ENCODE results near the gene KPNA2. TPM values are rescaled to one million over a fixed set of nuclear protein-coding genes. Genes with fewer than 3 reads are reported as not detected.

Gene KPNA2
- total and polyA plus RNA-seq, 2 of the 8 experiments (the other 6 are each of a cell fraction or from before 2014, with no cell fraction given) = 413 to 612 TPM

GRCh38 chr17:68087851-68088250, 52.3 kb downstream of the KPNA2 start:
- Histone ChIP-seq H3K4me1 (replicated peaks in 1 of 4; ENCODE audit: control insufficient read depth in 3 of 4, insufficient read depth in 4 of 4, low read length in 3 of 4) (peaks cover 0 to 4% (median 1%) of the 10 kb centered on the region in 4 experiments; a peak in 1 of 7 replicates), H3K27ac (ENCODE audit: low read depth, low read length) (no peak overlapping the region), H4K91ac (replicated peaks; ENCODE audit: insufficient read length, low read length) (no peak overlapping the region), H3K36me3 (ENCODE audit: control insufficient read depth in 2 of 4, insufficient read depth in 4 of 4, low read length in 3 of 4) (no peaks in the 10 kb centered on the region), H3K79me2 (ENCODE audit: control insufficient read depth in 1 of 2, insufficient read depth in 2 of 2, low read length in 2 of 2) (no peaks in the 10 kb centered on the region), H3K56ac (replicated peaks; ENCODE audit: insufficient read length, low read depth, low read length) (no peak overlapping the region), H3K4ac (replicated peaks; ENCODE audit: insufficient read length, low read depth, low read length) (no peak overlapping the region), H3K23me2 (ENCODE audit: low read depth, low read length) (no peaks in the 10 kb centered on the region), H4K8ac (ENCODE audit: extremely low read depth, insufficient read depth, low read length) (no peak overlapping the region), H3K27me3 (replicated peaks in 1 of 4; ENCODE audit: control insufficient read depth in 3 of 4, extremely low read depth in 1 of 4, insufficient read depth in 3 of 4, low read length in 3 of 4) (no peaks in the 10 kb centered on the region), H2BK20ac (ENCODE audit: low read length) (no peak overlapping the region), H3K18ac (ENCODE audit: extremely low read depth, low read length) (no peak overlapping the region), H3K4me2 (ENCODE audit: insufficient read depth in 1 of 2, low read depth in 2 of 2, low read length in 2 of 2) (no peak overlapping the region), H3K4me3 (ENCODE audit: extremely low read depth in 1 of 4, insufficient read depth in 2 of 4, low read depth in 3 of 4, low read length in 4 of 4) (no peak overlapping the region), H2BK5ac (ENCODE audit: low read depth, low read length) (no peak overlapping the region), H2BK12ac (ENCODE audit: low read depth, low read length) (no peak overlapping the region), H4K20me1 (replicated peaks in 1 of 2; ENCODE audit: control insufficient read depth in 1 of 2, insufficient read depth in 2 of 2, low read length in 2 of 2) (no peaks in the 10 kb centered on the region), H3K79me1 (ENCODE audit: low read depth, low read length) (no peaks in the 10 kb centered on the region), H2BK120ac (replicated peaks; ENCODE audit: low read depth, low read length) (no peak overlapping the region), H2BK15ac (ENCODE audit: low read length) (no peak overlapping the region), H3K14ac (ENCODE audit: insufficient read length) (no peak overlapping the region), H3K9me3 (ENCODE audit: insufficient read depth in 2 of 2, low read depth in 1 of 2, low read length in 1 of 2) (no peaks in the 10 kb centered on the region), H2AK5ac (ENCODE audit: low read depth, low read length) (no peak overlapping the region), H3K9ac (replicated peaks in 1 of 4; ENCODE audit: extremely low read depth in 1 of 4, low read depth in 3 of 4, low read length in 3 of 4) (no peak overlapping the region), H3K23ac (ENCODE audit: insufficient read length) (no peak overlapping the region), H2AFZ (ENCODE audit: low read length) (no peak overlapping the region), H4K5ac (ENCODE audit: insufficient read length, low read depth, low read length) (no peak overlapping the region)
- ChIA-PET POLR2A (ENCODE audit: partially characterized antibody) (no interaction called here), CTCF (ENCODE audit: partially characterized antibody) (interaction anchor here (0.6 kb wide), 1 partner anchor 270 kb away, joined by 3 read pairs; no protein-coding TSS in a partner anchor)
- DNase-seq (ENCODE audit: low read depth in 1 of 2, low spot score in 2 of 2) (no peak), FAIRE-seq (no peak)
- WGBS, 2 experiments (ENCODE audit: extremely low coverage in 1 of 2, insufficient coverage in 1 of 2, insufficient read length in 1 of 2, insufficient replicate concordance in 2 of 2, low coverage in 1 of 2, low lambda C conversion rate in 2 of 2, missing lambda C conversion rate in 1 of 2) = 84% methylated on average over 4 of the region's 4 CpGs; no CpG with 5 or more reads in 1 of the 2 experiments
- TF ChIP-seq EGR1 (IDR thresholded peaks at IDR 0.05; ENCODE audit: borderline replicate concordance, low read depth, low read length) (no peak), FOSL1 (IDR thresholded peaks at IDR 0.05; ENCODE audit: insufficient read depth, low read depth, low read length) (no peak), GTF2F1 (IDR thresholded peaks at IDR 0.05; ENCODE audit: borderline replicate concordance, low read depth, low read length) (no peak), POLR2A (IDR thresholded peaks at IDR 0.05; ENCODE audit: control extremely low read depth in 1 of 2, low read depth in 2 of 2, low read length in 2 of 2) (no peak), CREB1 (IDR thresholded peaks at IDR 0.05) (no peak), JUND (IDR thresholded peaks at IDR 0.05; ENCODE audit: low read length) (no peak), RBBP5 (IDR thresholded peaks at IDR 0.05; ENCODE audit: borderline replicate concordance, low read depth, low read length) (no peak), SP4 (IDR thresholded peaks at IDR 0.05; ENCODE audit: low read length) (no peak), BRCA1 (IDR thresholded peaks at IDR 0.05; ENCODE audit: low read depth, low read length) (no peak), ASH2L (IDR thresholded peaks at IDR 0.05; ENCODE audit: low read length) (no peak), TEAD4 (IDR thresholded peaks at IDR 0.05; ENCODE audit: low read depth, low read length) (no peak), JUN (IDR thresholded peaks at IDR 0.05; ENCODE audit: low read depth, low read length) (no peak), RNF2 (IDR thresholded peaks at IDR 0.05; ENCODE audit: borderline replicate concordance, low read depth, low read length, missing control alignments, poor library complexity, severe bottlenecking) (no peak), KDM5A (IDR thresholded peaks at IDR 0.05; ENCODE audit: low read length) (no peak), SRF (IDR thresholded peaks at IDR 0.05; ENCODE audit: low read depth, low read length) (no peak)
- TF ChIP-seq, protein P1, sequence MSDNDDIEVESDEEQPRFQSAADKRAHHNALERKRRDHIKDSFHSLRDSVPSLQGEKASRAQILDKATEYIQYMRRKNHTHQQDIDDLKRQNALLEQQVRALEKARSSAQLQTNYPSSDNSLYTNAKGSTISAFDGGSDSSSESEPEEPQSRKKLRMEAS (IDR thresholded peaks at IDR 0.05) = no peak

All from H1 (cell line).